GM19193 (cell line): ENCODE results near the gene WDR18.

Source experiments
- POLR2A ChIP-seq: IDR thresholded peaks from 4 replicates; pipeline ENCODE4 v1.6.1; 2011; ENCODE audit not compliant: insufficient read depth, insufficient read length; ENCODE audit errors: extremely low read depth

WDR18 gene

GRCh38 chr19:974564-975257 is 9.4 kb upstream of the WDR18 start:
- no peak for TF ChIP-seq POLR2A

DNA sequence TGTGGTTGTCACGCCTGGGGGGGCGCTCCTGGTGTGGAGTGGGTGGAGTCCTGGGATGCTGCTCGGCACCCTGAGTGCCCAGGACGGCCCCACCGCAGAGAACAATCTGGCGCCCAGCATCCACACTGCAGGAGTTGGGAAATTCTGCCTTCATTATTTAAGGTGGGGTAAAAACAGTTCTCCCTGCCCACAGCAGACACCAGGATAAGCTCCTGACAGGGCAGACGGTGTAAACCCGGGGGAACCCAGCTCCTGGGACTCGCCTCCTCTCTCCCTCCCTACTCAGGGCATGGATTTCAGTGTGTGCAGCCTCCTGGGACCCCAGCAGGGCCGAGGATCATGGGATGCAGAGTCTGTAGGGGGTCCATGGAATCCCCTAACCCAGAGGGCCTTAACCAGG is 7.7 kb upstream of the WDR18 start:
- no peak for TF ChIP-seq POLR2A

- no peak for TF ChIP-seq POLR2A
These were observed 7.1 kb upstream of the WDR18 start for GRCh38 chr19:977058-977464.

GRCh38 chr19:979318-979741 is 4.8 kb upstream of the WDR18 start:
- TF ChIP-seq POLR2A = no peak

GRCh38 chr19:980133-980998 is 3.8 kb upstream of the WDR18 start:
- TF ChIP-seq POLR2A = no peak

DNA sequence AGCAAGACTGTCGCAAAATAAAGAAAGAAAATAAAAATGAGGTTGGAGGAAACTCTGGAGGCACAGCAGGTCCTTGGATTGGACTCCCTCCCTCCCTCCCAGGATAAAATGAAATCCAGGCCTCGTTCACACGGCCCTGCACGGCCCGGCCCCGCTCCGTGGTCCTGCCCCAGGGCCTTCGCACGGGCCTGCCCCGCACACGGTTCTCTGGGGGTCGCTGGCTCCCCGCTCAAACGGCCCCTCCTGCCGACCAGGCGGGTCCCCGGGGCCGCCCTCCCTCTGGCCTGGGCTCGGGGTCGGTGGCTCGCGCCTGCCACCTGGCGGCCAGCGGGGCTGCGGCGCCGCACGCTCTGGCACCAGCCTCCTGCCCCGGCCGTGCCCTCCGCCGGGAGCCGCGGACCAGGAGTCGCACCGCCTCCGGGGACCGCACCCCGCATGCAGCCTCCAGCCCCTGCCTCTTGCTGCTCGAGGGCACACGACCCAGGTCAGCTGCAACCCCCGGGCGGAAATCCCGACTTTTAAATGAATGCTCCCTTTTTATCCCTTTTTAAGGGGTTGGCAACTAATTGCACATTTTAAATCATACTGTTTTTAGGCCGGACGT is 1.5 kb upstream of the WDR18 start:
- no peak for TF ChIP-seq POLR2A

- TF ChIP-seq POLR2A = no peak
These were observed 1.9 kb downstream of the WDR18 start for GRCh38 chr19:986083-986482.

- no peak for TF ChIP-seq POLR2A
These were observed 3.9 kb downstream of the WDR18 start for GRCh38 chr19:988081-988480.

GRCh38 chr19:988510-988909 is 4.4 kb downstream of the WDR18 start:
- no peak for TF ChIP-seq POLR2A

- no peak for TF ChIP-seq POLR2A
These were observed 5.4 kb downstream of the WDR18 start for GRCh38 chr19:989381-990081.

DNA sequence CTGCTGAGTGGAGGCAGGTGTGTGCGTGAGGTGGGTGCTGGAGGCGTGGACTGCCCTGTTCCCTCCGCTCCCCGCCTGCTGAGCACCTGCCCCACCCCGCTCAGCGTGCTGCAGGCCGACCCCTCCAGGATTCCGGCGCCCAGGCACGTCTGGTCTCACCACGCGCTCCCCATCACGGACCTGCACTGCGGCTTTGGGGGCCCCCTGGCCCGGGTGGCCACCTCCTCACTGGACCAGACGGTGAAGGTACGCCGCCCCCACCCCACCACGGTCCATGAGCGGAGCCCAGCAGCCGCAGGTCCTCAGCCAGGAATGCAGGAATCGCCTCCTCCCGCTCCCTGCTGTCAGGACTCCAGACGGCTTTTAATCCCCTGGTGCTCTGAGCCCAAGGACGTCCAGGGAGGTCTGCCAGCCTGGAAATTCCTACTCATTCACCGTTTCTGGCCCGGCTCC is 6.0 kb downstream of the WDR18 start:
- TF ChIP-seq POLR2A = no peak

DNA sequence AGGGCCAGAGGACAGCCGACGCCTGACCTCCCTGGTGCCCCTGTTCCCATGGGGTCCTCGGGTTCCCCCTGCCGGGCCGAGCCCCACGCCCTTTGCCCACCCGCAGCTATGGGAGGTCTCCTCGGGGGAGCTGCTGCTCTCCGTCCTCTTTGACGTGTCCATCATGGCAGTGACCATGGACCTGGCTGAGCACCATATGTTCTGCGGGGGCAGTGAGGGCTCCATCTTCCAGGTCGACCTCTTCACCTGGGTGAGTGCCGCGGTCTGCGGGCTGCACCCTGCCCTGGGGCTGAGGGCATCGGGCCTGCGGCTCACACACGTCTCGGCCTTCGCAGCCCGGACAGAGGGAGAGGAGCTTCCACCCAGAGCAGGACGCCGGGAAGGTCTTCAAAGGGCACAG is 6.6 kb downstream of the WDR18 start:
- no peak for TF ChIP-seq POLR2A

GRCh38 chr19:991174-991931 is 7.2 kb downstream of the WDR18 start:
- TF ChIP-seq POLR2A = no peak

- TF ChIP-seq POLR2A = no peak
These were observed 8.0 kb downstream of the WDR18 start for GRCh38 chr19:991932-992669.
